ENCODE results near the gene HJURP.
"Not testable (repeated sequence)": the region's sequence is repeated elsewhere in the genome, so short reads cannot be mapped to it uniquely, and the experiment has no call there.

Gene HJURP

GRCh38 chr2:233854241-233854981, at the start of gene HJURP:
HJURP (minus strand) TSS chr2:233854535; CDS start chr2:233854500, 35 bp downstream.
- DNase-seq, result peak; percentile 50 to 79 (median 64)

DNA sequence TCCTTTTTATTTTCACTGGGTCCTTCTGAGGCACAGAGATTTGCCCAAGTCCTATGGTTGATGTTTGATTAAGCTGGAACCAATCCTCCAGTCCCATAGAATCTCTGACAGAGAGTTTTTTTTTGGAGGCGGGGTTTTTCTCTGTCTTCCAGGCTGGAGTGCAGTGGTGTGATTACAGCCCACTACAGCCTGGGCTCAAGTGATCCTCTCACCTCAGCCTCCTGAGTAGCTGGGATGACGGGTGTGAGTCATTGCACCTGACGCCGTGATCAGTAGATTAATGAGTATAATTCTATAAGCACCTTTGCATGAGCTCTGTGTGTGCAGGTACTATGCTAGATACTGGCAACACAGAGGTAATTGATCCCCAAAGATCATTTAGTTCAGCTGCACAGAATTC, 47.5 kb upstream of the HJURP start:
- no peak for DNase-seq

DNA sequence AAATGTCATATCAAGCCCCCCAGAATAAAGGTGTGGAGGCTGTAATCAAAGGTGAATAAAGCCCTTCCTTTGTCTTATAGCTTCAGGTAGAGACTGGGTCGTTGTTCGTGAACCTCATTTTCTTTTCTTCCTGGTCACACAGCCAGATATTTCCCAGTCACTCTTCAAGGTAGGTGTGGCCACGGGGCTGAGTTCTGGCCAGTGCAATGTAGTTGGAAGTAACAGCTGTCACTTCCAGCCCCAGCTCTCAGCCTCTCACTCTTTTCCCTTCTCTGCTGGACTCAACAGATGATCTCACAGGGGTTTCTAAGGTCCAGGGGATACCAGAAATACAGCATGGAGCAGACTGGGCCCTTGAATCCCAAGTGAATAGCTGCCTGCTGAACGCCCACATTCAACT, 47.0 kb upstream of the HJURP start:
- no peak for DNase-seq

- DNase-seq, result not testable (repeated sequence)
Measured at GRCh38 chr2:233896253-233896652, 41.9 kb upstream of the HJURP start.

- no peak for DNase-seq
Measured at GRCh38 chr2:233892793-233893192, 38.5 kb upstream of the HJURP start.

GRCh38 chr2:233882353-233882752, 28.0 kb upstream of the HJURP start:
- no peak for DNase-seq

- not testable (repeated sequence) for DNase-seq
Measured at GRCh38 chr2:233872125-233872524, 17.8 kb upstream of the HJURP start.

GRCh38 chr2:233871432-233871831, 17.1 kb upstream of the HJURP start:
- no peak for DNase-seq

- DNase-seq, result peak in 3 of 4 experiments; percentile 17 to 47 (median 21)
Measured at GRCh38 chr2:233867993-233868532, 13.7 kb upstream of the HJURP start, which contains the start of gene MSL3B. MSL3B (minus strand) TSS chr2:233868386.

- DNase-seq, result no peak
Measured at GRCh38 chr2:233866479-233866878, 12.1 kb upstream of the HJURP start.

GRCh38 chr2:233865838-233866237, 11.5 kb upstream of the HJURP start:
- DNase-seq, result no peak

DNA sequence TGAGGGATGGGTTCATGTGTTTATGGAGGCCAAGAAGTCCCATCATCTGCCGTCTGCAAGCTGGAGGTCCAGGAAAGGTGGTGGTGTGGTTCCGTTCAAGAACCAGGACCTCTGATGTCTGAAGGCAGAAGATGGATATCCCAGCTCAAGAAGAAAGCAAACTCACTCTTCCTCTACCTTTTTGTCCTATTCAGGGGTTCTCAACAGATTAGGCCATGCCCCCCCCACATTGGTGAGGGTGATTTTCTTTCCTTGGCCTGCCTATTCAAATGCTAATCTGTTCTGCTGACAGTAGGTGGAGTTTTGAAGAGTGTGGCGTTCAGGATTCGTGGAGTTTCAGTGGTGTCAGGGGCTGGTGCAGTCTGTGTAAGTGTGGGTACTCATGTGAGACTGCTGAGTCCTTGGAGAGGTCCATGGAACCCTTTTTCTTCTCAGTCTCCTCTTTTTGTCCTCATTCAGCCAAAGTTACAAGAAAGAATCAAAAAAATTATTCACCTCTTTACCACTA, 8.0 kb upstream of the HJURP start:
- DNase-seq, result no peak

GRCh38 chr2:233858331-233858730, 4.0 kb upstream of the HJURP start:
- DNase-seq, result no peak

- peak in 3 of 4 experiments; percentile 22 to 41 (median 24) for DNase-seq
Measured at GRCh38 chr2:233857511-233858141, 3.3 kb upstream of the HJURP start.

DNA sequence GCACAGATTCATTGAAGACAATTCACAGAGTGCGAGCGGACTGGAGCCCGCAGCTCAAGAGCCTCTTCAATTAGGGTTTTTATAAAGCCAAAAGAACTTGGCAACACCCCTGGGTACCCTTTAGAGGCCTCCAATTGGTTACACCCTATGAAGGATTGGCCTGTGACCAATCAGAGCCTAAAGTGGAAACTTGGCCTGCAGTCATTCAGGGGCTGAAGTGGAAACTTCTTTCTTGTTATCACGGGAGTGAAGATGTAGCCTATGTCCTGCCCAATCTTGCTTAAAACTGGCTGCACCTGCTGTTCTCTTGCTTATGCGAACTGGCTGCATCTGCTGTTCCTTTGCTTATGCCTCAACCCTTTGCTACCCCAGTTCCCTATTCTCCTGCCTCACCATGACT, 1.8 kb upstream of the HJURP start:
- no peak for DNase-seq

- no peak for DNase-seq
Measured at GRCh38 chr2:233855345-233855744, 1.0 kb upstream of the HJURP start.

DNA sequence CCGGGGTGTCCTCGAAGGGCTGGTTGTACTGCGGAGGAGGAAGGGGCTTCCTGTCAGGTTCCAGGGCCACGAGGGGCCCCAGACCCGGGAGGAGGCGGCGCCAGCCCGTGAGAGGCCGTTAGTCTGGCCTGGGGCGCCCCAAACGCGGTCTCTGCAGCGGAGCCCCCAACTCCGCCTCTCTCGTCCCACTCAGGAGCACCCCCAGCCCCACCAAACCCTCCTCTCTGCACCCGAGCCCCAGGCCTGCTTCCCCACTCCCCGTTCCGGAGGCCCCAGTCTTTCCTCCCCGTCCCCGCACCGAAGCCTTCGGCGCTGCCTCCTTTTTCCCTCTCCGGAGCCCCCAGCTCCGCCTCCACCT, 473 bp downstream of the HJURP start:
- no peak for DNase-seq

DNA sequence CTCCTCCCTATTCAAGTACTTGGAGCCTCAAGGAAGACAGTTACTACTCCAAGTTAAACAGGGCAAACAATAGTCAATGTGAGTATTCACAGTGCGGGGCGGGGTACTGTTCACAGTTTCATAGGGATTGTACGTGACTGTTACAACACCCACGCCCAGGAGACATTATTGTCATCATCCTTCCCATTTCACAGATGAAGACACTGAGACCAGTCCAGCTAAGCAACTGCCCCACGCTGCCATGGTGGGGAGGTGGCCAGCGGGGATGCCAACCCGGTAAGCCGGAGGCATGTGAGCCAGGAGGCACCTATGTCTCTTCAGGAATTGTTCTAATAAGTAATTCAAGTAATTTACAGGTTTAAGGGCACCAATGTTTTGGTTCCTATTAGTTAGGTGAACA, 982 bp downstream of the HJURP start:
- DNase-seq, result no peak

DNA sequence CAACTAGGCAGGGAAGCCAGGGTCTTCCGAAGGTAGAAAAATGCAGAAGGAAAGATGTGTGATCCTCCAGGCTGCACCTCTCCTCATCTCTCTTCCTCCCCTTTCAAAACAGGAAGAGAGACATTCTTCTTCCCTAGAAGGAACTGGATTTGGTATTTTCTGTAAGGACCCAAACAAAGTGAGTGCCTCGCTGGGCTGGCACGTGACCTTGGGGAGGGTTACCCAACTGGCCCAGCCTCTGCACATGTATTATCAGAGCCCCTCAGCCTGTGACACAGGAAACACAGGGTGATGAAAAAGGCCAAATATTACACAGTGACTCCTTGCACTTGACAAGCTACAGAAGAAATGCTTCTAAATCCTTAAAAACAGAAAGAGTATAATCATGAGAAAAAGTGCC, 2.3 kb downstream of the HJURP start:
- DNase-seq, result no peak

- no peak for DNase-seq
Measured at GRCh38 chr2:233851169-233851568, 3.2 kb downstream of the HJURP start.

- DNase-seq, result no peak
Measured at GRCh38 chr2:233850745-233851144, 3.6 kb downstream of the HJURP start.

DNA sequence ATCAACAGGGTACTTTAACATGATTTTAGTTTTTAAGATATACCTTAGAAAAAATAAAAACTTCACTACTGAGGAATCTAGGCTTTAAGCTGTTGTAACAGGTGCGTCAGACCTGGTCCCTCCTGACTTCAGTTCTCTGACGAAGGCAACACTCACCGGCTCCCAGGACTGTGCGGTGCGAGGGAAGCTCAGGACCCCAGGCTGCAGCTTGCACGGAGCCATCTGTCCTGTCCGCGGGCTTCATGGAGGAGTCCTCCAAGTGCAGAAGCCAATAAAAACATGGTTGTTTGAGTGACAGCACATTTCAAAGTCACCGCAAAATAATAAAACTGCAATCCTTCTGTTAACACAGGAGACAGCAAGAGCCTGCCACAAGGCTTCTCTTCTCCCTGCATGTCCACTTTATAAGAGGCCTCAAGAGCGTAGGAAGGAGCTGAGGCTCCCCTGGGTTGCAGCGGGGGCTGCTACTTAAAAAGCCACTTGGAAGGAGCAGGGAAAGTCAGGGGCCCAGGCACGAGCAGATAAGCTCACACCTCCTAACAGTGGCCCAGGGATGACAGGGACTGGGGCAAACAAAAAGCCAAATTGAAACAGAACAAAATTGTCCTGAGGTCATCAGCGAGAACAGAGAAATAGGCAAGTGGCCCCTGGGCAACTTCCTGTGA, 4.6 kb downstream of the HJURP start:
- no peak for DNase-seq

DNA sequence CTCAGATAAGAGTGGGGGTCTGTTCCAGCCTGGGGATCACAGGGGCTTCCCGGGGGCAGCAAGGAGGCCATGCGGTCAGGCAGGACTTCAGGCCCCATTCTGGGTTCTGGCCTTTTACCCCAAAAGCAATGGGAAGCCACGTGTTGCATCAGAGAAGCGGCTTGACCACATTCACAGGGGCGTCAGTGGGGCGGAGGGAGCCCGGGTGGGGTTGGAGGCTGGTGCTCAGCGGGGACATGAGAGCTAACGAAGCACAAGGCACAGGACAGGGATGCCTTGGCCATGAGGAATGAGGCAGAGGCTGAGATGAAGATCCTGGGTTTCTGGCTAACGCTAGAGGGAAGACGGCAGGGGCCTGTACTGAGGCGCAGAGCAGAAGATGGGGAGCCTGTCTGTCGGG, 6.1 kb downstream of the HJURP start:
- no peak for DNase-seq

All from activated naive CD4-positive, alpha-beta T cell (primary cell).